Measurements from ENCODE around the gene PSG7.
"Not testable (repeated sequence)": the region's sequence is repeated elsewhere in the genome, so short reads cannot be mapped to it uniquely, and the experiment has no call there.

Gene PSG7

DNA sequence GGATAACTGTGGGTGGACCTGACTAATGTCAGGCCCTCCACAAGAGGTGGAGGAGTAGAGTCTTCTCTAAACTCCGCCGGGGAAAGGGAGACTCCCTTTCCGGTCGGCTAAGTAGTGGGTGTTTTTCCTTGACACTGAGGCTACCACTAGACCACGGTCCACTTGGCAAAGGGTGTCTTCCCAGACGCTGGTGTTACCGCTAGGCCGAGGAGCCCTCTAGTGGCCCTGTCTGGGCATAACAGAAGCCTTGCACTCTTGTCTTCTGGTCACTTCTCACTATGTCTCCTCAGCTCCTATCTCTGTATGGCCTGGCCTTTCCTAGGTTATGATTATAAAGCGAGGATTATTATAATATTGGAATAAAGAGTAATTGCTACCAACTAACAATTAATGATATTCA, 13.9 kb downstream of the PSG7 start:
- H3K36me3 Mint-ChIP-seq (ENCODE audit: low read depth); H3K27ac Mint-ChIP-seq; H3K4me3 Mint-ChIP-seq; H3K4me1 Mint-ChIP-seq (ENCODE audit: low read depth); H3K9me3 Mint-ChIP-seq: not testable (repeated sequence)
- DNase-seq, result peak; percentile 32
- peaks cover 27% of the 10 kb centered on the region for H3K27me3 Mint-ChIP-seq

DNA sequence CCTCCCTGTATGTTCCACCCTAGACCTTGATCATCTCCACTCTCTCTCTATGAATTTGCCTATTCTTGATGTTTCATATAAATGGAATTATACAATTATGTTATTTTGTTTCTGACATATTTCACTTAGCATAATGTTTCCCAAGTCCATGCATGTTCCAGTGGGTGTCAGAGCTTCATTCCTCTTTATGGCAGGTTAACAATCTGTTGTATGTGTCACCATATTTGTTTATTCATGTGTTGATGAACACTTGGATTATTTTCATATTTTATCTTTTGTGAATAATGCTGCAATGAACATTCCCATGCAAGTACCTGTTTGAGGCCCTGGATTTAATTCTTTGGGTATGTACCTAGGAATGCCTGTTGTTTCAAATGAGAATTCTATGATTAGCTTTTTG, 16.0 kb downstream of the PSG7 start:
- not testable (repeated sequence) for H3K9me3 Mint-ChIP-seq; H3K36me3 Mint-ChIP-seq (ENCODE audit: low read depth); H3K4me3 Mint-ChIP-seq; H3K4me1 Mint-ChIP-seq (ENCODE audit: low read depth); DNase-seq; H3K27ac Mint-ChIP-seq
- H3K27me3 Mint-ChIP-seq, result peaks cover 19% of the 10 kb centered on the region

DNA sequence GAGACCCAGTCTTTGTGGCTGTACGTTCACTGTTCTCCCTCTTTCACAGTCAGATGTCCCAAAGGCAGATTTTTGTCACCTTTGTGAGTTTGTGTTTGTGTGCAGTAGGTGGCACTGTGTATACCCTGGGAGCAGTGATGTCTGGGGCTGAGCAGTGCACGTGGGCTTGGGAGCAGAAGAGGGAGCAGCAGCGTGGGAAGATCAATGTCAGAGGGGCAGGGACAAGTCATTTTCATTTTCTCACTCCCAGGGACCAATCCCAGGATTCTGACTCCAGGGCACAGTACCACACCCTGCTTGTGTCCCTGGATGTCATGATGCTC, 17.3 kb downstream of the PSG7 start:
- no peaks in the 10 kb centered on the region for H3K4me1 Mint-ChIP-seq (ENCODE audit: low read depth)
- no peak overlapping the region for H3K4me3 Mint-ChIP-seq
- no peak overlapping the region for H3K27ac Mint-ChIP-seq
- no peak for DNase-seq
- H3K36me3 Mint-ChIP-seq (ENCODE audit: low read depth), result no peaks in the 10 kb centered on the region
- peaks cover 15% of the 10 kb centered on the region for H3K27me3 Mint-ChIP-seq
- H3K9me3 Mint-ChIP-seq, result no peaks in the 10 kb centered on the region

DNA sequence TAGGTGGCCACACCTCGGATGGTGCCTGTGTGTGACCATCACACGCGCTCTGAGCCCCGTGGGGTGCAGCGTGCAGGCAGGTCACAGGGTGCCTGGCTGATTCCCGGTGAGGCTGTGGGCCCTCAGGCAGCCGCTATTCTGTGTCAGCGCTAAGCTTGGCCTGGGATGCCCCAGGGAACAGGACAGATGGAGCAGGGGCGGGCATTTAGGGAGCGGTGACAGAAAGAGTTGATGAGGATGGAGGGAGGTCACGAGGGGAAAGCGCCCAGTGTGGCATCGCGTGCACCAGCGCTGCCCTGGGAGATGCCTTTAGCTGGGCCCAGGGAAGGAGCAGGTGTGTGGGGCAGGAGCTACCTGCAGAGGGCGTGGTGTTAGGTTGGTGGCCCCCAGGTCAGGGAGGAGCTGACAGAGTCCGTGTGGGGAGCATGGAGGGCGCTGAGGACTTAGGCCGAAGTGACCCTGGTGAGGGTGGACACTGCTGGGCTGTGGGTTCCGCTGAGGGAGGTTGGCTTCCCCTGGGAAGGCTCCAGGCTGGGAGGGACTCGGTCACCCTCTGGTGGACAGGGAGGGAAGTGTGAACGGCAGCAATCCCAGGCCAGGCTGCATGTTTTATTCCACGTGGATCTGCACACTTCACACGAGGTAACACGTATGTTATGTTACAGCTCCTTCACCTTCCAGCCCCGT, 17.8 kb downstream of the PSG7 start:
- H3K27me3 Mint-ChIP-seq, result peaks cover 15% of the 10 kb centered on the region
- H3K4me3 Mint-ChIP-seq; H3K4me1 Mint-ChIP-seq (ENCODE audit: low read depth); H3K9me3 Mint-ChIP-seq; H3K27ac Mint-ChIP-seq; DNase-seq; H3K36me3 Mint-ChIP-seq (ENCODE audit: low read depth): not testable (repeated sequence)

DNA sequence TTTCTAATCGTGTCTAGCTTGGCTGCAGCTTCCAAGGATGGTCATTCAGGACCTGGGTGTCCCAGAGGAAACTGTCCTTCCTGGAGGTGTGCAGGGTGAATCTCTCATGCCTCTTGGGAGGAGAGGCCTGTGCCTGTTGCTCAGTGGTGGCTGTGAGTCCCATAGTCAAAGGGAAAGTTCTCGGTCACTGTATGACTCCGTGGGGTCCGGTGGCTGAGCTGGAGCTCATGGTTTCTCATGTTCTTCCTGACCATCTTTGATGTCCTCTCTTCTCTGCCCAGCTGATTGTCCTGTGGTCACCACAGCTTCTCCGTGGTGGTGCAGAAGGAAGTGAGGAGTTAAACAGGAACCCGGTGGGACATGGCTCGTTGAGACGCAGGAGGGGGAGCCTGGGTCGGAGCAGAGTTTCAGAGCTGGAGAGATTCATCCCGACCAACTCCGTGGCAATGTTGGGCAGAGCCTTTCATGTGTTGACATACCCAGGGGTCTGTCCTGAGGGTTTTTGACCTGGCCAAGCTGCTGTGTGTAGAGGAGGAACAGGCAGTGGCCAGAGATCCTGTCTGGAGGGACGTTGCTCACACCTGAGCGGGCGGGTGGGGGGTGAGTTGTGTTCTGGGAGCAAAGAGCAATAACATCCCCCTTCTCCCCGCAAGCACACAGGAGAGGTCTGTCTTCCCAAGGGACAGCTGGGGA, 18.5 kb downstream of the PSG7 start:
- peaks cover 15% of the 10 kb centered on the region for H3K27me3 Mint-ChIP-seq
- not testable (repeated sequence) for H3K9me3 Mint-ChIP-seq; H3K4me1 Mint-ChIP-seq (ENCODE audit: low read depth); H3K36me3 Mint-ChIP-seq (ENCODE audit: low read depth); H3K4me3 Mint-ChIP-seq; DNase-seq; H3K27ac Mint-ChIP-seq

DNA sequence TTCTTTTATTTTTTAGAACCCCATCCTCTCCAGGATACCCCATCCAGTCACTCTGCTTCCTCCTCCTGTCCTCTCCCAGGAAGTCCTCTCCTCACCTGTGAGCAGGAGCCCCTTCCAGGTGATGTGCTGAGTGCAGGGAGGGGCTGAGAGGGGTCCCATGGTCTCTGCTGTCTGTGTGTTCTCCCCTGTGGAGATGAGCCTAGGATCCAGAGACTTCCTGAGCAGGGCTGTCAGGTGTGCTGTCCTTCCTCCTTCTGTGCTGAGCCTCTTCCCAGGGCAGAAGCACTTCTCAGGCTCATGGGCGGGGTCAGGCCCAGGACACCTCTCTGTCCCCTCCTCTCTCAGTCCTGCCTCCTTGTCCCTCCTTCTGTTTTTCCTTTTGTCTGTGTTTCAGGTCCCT, 19.4 kb downstream of the PSG7 start, which contains the start of gene PSG6:
TSS of gene PSG6 (minus strand) at position 261 of the 400 bp plus-strand sequence. CDS start at position 159, 102 bp downstream.
- not testable (repeated sequence) for H3K4me1 Mint-ChIP-seq (ENCODE audit: low read depth); H3K36me3 Mint-ChIP-seq (ENCODE audit: low read depth); H3K9me3 Mint-ChIP-seq; H3K4me3 Mint-ChIP-seq; H3K27ac Mint-ChIP-seq; DNase-seq
- H3K27me3 Mint-ChIP-seq, result peaks cover 15% of the 10 kb centered on the region

DNA sequence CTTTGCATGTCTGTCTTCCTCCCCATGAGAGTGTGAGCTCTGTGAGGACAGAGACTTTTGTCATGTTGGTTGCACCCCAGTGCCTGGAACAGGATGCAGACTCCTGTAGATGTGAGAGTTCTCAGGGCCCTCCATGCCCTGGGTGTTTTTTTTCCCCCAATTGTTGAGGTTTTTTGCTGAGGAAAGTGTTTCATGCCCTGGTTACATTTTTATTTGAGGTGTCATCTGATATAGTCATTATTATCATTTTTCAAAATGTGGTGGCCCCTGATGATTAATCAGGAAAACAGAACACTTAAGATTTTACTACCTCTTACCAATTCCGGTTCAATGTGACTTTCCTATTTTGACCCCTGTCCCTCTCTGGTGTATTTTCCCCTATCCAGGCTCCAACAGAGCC, 20.1 kb downstream of the PSG7 start:
- not testable (repeated sequence) for H3K27ac Mint-ChIP-seq; H3K4me1 Mint-ChIP-seq (ENCODE audit: low read depth); DNase-seq; H3K4me3 Mint-ChIP-seq; H3K27me3 Mint-ChIP-seq; H3K9me3 Mint-ChIP-seq; H3K36me3 Mint-ChIP-seq (ENCODE audit: low read depth)

DNA sequence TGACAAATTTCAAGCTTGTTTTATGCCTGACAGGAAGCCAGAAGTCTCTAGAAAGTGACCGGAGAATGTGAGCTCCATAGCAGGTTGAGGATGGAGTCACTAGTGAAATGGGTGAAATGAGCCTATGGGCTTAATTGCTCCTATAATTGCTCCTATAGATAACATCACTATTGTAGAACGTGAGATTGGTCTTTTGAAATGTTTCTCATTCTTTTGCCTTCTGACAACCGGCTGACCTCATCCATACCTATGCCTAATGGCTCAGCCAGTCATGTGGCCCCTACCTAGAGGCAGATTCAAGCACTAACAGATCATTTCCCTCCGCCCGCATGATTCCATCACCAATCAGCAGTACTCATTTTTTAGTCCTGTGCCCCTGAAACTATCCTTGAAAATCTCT, 23.5 kb downstream of the PSG7 start:
- DNase-seq; H3K9me3 Mint-ChIP-seq; H3K4me3 Mint-ChIP-seq; H3K4me1 Mint-ChIP-seq (ENCODE audit: low read depth); H3K27me3 Mint-ChIP-seq; H3K27ac Mint-ChIP-seq; H3K36me3 Mint-ChIP-seq (ENCODE audit: low read depth): not testable (repeated sequence)

DNA sequence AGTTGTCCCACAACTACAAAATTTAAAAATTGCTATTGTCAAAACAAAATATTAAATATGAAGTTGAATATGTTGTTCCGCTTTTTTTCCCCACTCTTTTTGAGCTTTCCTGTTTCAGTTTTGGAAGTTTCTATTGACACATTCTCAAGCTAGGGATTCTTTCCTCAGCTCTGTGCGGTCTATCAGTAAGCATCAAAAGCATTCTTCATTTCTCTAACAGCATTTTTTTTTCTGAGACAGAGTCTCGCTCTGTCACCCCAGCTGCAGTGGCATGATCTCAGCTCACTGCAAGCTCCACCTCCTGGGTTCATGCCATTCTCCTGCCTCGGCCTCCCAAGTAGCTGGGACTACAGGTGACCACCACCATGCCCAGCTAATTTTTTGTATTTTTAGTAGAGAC, 24.1 kb downstream of the PSG7 start:
- not testable (repeated sequence) for H3K4me3 Mint-ChIP-seq; H3K27me3 Mint-ChIP-seq; H3K27ac Mint-ChIP-seq; H3K36me3 Mint-ChIP-seq (ENCODE audit: low read depth); DNase-seq; H3K4me1 Mint-ChIP-seq (ENCODE audit: low read depth); H3K9me3 Mint-ChIP-seq

DNA sequence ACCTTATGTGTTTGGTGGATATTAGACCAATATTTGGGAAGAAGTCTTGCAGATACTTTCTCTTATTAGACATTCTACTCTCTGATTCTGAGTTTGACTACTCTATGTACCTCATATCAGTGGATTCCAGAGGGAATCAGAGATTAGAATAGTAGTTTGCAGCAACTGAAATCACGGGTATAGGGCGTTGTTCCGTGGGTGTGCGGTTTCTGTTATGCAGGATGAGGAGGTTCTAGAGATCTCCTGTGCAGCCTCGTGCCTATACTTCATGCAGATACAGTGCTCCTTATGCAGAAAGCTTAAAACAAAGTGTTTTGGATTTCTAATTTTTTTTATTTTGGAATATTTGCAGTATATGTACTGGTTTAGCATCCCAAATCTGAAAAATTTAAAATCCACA, 25.3 kb downstream of the PSG7 start:
- not testable (repeated sequence) for H3K4me1 Mint-ChIP-seq (ENCODE audit: low read depth); H3K27ac Mint-ChIP-seq; H3K9me3 Mint-ChIP-seq; DNase-seq; H3K4me3 Mint-ChIP-seq; H3K36me3 Mint-ChIP-seq (ENCODE audit: low read depth); H3K27me3 Mint-ChIP-seq

DNA sequence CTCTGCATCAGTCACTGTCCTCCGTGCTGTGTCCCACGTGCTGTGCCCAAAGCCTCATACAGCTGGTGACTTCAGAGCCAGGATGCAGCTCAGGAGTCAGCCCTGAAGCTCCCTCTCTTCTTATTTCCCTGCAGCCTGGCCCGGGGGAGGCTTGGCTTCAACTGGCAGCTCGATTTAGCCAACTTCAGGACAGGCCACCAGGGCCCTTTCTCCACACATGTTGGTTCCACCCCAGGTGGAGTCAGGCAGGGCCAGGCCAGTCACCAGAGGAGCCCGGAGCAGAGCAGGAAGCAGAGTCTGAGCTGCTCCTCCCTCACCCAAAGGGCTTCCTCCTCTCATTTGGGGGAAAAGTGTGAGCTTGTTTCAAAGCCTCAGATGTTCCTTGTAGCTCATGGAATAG, 30.8 kb downstream of the PSG7 start:
- H3K9me3 Mint-ChIP-seq; DNase-seq; H3K4me1 Mint-ChIP-seq (ENCODE audit: low read depth); H3K4me3 Mint-ChIP-seq; H3K27ac Mint-ChIP-seq; H3K36me3 Mint-ChIP-seq (ENCODE audit: low read depth): not testable (repeated sequence)
- peaks cover 11% of the 10 kb centered on the region for H3K27me3 Mint-ChIP-seq

DNA sequence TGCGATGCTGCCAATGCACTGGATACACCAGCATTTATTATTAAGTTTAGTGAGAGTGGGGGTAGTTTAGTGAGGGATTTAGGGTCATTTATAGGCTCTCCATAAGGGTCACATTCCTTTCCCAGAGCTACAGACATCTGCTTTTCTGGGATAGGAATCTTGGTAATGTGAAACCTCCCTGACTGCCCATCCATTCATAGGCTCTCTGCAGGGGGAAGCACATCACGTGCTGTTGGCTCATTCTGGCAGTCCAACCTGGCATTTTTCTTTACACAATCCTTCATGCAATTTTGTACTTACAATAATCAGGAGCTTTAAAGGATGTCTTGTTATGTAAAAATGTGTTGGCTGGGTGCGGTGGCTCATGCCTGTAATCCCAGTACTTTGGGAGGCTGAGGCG, 36.4 kb downstream of the PSG7 start:
- H3K36me3 Mint-ChIP-seq (ENCODE audit: low read depth); DNase-seq; H3K4me1 Mint-ChIP-seq (ENCODE audit: low read depth); H3K9me3 Mint-ChIP-seq; H3K4me3 Mint-ChIP-seq; H3K27ac Mint-ChIP-seq: not testable (repeated sequence)
- H3K27me3 Mint-ChIP-seq, result peaks cover 37% of the 10 kb centered on the region

DNA sequence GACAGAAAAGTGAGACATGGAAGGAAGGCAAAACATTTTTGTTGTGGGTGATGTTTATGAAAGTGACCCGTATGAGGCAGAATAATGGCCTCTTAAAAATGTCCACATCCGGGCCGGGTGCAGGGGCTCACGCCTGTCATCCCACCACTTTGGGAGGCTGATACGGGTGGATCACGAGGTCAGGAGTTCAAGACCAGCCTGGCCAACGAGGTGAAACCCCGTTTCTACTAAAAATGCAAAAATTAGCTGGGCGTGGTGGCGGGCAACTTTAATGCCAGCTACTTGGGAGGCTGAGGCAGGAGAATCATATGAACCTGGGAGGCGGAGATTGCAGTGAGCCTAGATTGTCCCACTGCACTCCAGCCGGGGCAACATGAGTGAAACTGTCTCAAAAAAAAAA, 37.3 kb downstream of the PSG7 start:
- H3K27ac Mint-ChIP-seq; H3K36me3 Mint-ChIP-seq (ENCODE audit: low read depth); DNase-seq; H3K9me3 Mint-ChIP-seq; H3K4me3 Mint-ChIP-seq; H3K4me1 Mint-ChIP-seq (ENCODE audit: low read depth): not testable (repeated sequence)
- H3K27me3 Mint-ChIP-seq, result peaks cover 37% of the 10 kb centered on the region

DNA sequence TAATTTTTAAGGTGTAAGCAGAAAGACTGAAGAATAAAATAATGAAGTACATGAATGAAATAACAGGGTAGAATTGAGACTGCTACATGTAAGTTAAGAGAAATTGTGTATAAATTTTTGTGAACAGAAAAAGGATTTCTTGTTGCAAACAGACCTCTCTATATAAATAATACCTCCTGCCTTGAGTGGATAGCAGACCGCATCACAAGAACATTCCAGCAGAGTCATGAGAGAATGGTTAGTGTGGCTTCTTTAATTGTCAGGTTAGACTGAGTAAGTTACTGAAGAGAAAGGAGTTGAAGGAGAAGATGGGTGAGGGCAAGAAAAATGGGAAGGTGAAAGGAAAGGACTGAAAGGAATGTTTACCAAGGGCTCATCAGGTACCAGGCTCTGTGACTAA, 37.9 kb downstream of the PSG7 start:
- H3K4me1 Mint-ChIP-seq (ENCODE audit: low read depth); H3K36me3 Mint-ChIP-seq (ENCODE audit: low read depth); H3K27ac Mint-ChIP-seq; H3K9me3 Mint-ChIP-seq; H3K4me3 Mint-ChIP-seq; DNase-seq: not testable (repeated sequence)
- peaks cover 37% of the 10 kb centered on the region for H3K27me3 Mint-ChIP-seq

DNA sequence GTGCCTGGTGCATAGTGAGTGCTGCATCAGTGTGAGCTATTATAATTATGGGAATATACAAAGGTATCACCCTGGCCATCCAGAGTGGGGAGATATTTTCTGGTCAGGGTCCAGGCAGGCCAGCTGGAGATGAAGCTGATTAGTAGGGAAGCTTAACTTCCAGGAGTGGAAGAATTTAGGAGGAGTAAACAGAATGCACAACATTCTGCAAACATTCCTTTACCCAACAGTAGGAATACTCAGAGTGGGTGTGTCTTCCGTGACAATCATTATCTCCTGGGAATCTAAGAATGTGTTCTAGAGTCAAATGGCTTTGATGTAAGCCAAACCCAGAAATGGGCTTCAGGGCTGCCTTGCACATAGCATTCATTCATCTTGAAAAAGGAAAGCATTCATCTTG, 38.4 kb downstream of the PSG7 start:
- H3K36me3 Mint-ChIP-seq (ENCODE audit: low read depth); H3K4me1 Mint-ChIP-seq (ENCODE audit: low read depth); H3K4me3 Mint-ChIP-seq; H3K9me3 Mint-ChIP-seq; DNase-seq; H3K27ac Mint-ChIP-seq: not testable (repeated sequence)
- peaks cover 37% of the 10 kb centered on the region for H3K27me3 Mint-ChIP-seq

DNA sequence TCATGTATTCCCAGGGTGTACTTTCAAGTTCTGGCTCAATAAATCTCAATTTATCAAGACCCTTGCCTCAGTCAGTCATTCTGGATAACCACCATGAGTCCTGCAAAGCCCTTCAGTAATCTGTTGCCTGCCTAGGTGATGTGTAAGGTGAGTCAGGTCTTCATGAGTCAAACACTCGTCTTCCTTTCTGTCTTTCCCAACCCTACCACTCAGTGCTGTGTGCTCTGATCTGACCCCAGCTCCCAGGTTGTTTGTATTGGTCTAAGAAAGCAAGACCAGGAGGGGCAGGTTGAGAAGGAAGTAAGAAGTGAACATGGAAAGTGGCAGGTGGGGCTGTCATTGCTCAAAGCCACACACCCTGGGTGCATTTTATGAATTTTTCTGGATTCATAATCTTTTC, 39.3 kb downstream of the PSG7 start:
- H3K4me3 Mint-ChIP-seq, result not testable (repeated sequence)

More for the DNA sequence above, 39.3 kb downstream of the PSG7 start:
- not testable (repeated sequence) for H3K27ac Mint-ChIP-seq; H3K9me3 Mint-ChIP-seq; H3K4me1 Mint-ChIP-seq (ENCODE audit: low read depth); H3K36me3 Mint-ChIP-seq (ENCODE audit: low read depth); DNase-seq
- peaks cover 38% of the 10 kb centered on the region for H3K27me3 Mint-ChIP-seq

All from activated T-cell treated with anti-CD3 and anti-CD28 coated beads, Interleukin-2, amount 50 U/mL, for 24 hours (primary cell).